GOT3 (cell line): ENCODE data around the gene COBL.

Experiments used
- DNase-seq: peaks from one replicate; lab custom pipeline; 2025; ENCODE audit warnings: mixed read lengths; lab: John Stamatoyannopoulos, UW

Gene COBL

DNA sequence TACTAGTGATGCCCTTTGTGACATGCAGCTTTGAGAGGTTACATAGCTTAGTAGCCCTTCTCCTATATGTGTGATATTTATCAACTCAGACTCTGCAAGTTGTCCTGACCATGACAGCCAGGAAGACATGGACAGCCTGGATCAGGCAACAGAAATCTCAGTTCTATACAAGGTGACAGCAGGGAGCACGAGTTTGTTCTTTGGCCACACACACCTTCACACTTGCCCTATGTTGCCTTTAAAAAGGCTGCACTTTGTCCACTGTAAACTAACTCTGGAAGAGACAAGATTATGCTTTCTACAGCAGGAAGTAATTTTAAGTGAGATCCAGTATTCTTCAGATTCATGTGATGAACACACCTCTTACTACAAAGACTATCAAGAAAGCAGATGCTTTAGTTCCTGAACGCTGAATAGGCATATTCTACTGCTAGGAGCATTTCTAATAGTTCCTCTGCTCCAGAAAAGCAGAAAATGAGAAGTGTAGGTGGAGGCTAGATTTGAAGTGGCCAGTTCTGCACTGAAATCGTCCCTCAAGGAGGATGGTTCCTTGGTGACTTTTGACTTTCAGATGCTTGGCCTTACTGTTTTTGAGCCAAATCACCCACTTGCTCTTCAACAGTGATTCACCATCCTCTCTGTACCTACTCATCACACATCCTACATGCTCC lies 239.2 kb downstream of the COBL start:
- DNase-seq = no peak

GRCh38 chr7:51075681-51076580 lies 240.7 kb downstream of the COBL start:
- no peak for DNase-seq

DNA sequence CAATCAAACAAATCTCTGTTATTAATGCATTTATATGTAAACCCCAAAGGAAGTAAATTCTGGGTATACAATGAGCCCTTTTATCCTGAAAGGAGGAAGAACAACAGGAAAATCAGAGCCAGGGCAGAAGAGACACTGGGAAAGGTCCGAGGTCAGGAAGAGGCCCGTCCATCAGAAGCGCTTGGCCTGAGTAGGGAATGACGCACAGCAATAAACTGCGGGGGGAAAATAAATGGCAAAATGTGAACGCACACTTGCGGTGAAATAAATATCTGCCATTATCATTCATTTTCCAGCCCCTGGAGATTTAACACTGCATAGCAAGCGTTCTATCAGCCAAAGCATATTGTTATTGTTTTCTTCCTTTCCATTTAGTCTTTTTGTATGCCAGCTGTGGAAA lies 243.4 kb downstream of the COBL start:
- DNase-seq = no peak

GRCh38 chr7:51072281-51072680 lies 244.3 kb downstream of the COBL start:
- DNase-seq = no peak

GRCh38 chr7:51071427-51071826 lies 245.2 kb downstream of the COBL start:
- no peak for DNase-seq

GRCh38 chr7:51070151-51070550 lies 246.5 kb downstream of the COBL start:
- DNase-seq = no peak

DNA sequence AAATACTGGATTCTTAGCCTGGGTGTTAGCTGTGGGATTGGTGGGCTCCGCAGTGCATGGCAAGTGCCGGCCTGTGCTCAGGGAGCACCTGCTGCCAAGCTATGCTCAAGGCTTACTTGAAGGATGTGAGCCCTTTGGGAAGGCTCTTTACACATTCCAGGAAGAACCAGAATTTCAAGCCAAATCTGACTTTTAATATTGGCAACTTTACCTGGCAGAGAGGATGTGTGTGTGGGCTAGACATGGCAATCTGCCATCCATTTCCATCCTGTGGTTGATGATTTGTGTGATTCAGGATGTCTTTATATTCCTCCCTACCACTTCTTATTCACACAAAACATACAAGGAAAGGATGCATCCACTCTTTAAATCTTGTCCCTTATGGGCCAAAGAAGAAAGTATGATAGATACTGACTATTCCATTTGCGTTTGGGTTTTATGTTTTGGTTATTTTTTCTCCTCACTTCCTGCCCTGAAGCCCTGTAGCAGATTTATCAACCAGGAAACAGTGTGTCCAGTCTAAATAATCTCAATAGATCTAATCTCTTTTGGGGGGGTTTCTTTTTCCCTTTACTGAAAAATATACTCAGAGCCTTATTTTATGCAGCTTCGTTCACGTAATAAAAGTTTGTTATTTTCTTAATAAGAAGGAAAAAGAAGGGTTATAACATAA lies 247.1 kb downstream of the COBL start:
- DNase-seq = no peak

DNA sequence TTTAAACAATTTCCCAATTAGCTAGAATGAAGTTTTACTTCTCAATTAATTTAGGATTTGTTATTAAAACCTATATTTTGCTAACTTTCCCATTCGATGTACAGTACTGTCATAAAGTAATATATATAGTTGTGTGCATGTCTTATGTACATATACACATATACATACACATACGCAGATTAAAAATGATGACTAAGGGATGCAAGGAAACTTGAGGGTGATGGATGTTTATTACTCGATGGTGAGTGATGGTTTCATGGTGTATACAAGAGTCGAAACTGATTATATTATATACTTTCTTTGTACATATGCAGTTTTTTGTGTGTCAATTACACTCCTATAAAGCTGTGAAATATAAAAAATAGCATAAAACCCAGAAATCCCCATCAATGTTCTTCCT lies 248.2 kb downstream of the COBL start:
- no peak for DNase-seq

- DNase-seq = no peak
These were observed 248.9 kb downstream of the COBL start for GRCh38 chr7:51067757-51068156.

GRCh38 chr7:51067258-51067657 lies 249.4 kb downstream of the COBL start:
- DNase-seq = no peak

GRCh38 chr7:51066405-51066882 lies 250.2 kb downstream of the COBL start:
- no peak for DNase-seq

DNA sequence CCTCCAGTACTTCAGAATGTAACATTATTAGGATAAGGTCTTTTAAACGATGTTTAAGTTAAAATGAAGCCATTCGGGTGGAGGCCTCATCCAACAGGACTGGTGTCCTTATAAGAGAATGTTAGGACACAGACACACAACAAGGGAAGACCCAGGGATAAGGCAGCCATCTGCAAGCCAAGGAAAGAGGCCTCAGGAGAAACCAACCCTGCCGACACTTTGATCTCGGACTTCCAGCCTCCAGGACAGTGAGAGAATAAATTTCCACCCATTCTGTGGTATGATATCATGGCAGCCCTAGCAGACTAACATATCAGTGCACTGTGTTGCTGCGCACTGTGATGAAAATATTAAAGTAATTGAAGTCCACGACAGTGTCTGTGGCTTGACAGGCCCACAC lies 250.8 kb downstream of the COBL start:
- no peak for DNase-seq

GRCh38 chr7:51064688-51065087 lies 251.9 kb downstream of the COBL start:
- no peak for DNase-seq

DNA sequence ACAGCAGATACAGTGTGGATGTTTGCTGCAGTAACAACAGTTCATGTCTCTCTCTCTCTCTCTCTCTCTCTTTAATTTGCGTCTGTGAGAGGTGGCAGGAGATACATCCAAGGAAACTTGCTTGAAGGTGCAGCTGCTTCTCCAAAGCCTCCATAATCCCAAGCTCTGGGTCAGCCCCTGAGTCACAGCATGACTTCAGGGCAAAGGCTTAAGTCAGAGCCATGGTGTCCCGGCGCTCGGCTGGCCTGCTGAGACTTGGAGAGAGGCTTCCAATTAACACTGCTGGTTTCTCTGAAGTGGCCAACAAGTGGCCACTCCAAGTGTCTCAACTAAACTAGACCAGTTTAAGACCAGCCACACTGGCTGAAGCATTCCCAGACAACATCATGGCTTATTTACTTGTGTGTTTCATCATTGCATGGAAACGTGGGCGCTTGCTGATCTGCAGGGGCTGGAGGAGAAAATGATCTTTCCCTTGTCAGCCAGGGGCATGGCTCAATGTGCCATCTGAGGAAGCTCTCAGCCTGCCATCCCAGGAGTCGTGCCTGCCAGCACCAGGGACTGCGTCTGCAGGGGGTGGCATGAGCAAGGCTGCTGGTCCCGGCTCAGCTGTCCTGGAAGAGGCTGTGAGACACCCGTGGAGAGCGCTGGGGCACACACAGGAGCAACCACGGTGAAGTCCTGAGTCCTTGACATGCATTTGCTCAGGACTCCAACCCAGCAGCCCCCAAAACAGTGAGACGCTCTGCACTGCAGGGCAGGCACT lies 254.2 kb downstream of the COBL start:
- no peak for DNase-seq

GRCh38 chr7:51060536-51060935 lies 256.1 kb downstream of the COBL start:
- DNase-seq = no peak

GRCh38 chr7:51059504-51060142 lies 257.0 kb downstream of the COBL start:
- no peak for DNase-seq

- DNase-seq = no peak
These were observed 257.8 kb downstream of the COBL start for GRCh38 chr7:51058764-51059163.

GRCh38 chr7:51055039-51055840 lies 261.4 kb downstream of the COBL start:
- DNase-seq = no peak

DNA sequence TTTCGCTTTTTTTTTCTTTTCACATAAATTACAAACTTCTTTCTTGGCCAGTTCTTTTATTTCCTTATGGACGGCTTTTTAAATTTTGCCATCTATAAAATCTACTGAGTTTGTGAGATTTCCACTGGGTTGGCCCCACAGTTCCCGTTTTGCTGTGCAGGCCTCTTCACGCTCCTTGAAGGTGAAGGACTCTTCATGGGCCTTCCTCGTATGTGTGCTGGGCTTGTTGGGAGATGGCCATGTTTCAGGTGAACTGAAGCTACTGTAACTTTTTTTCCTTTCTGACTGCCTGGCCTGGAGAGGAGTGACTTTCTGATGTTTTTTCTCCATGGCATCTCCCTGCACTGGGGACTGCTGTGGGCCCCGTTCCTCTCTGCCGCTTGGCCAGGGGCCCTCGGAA lies 262.4 kb downstream of the COBL start:
- no peak for DNase-seq

- no peak for DNase-seq
These were observed 263.3 kb downstream of the COBL start for GRCh38 chr7:51053160-51053925.
